GM18508 (cell line): ENCODE data around the gene HIP1R.

Source experiments
- ATAC-seq: cut with Tn5 transposase; IDR thresholded peaks from one replicate; pipeline ENCODE4 v1.9.1; 2021; ENCODE audit warnings: moderate number of reproducible peaks; ENCODE audit not compliant: insufficient read depth, unreplicated experiment

The HIP1R gene

GRCh38 chr12:122827258-122827657 lies 8.0 kb upstream of the HIP1R start:
- ATAC-seq, result no peak

DNA sequence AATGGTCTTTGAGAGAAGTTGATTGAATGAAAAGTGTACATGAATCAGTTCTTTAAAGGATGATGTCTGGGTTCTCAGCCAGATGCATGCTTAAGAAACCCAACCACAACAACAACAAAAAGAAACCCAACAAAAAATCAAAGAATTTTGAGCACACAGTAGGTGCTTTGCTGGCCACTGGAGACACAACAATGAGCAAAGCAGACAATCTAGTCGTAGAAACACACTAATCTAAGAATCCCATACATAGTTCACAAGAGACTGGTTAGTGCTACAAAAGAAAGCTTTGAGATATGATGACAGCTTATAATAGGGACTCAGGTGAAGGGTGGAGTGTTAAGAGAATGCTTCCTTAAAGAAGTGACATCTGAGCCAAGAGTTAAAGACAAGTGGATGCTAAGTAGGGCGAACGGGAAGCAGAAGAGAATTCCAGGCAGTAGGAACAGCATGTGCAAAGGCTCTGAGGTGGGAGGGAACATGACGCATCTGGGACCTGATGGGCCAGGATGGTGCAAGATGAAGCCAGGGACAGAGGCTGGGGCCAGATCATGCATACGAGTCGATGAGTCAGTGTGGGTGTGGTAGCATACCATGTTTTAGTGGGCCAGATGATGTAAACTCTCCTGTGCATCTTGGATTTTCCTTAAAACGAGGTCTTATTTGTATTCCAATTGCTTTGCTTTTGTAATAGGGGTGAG lies 4.6 kb upstream of the HIP1R start:
- ATAC-seq, result no peak

- no peak for ATAC-seq
Measured at GRCh38 chr12:122834104-122834920, 945 bp upstream of the HIP1R start.

DNA sequence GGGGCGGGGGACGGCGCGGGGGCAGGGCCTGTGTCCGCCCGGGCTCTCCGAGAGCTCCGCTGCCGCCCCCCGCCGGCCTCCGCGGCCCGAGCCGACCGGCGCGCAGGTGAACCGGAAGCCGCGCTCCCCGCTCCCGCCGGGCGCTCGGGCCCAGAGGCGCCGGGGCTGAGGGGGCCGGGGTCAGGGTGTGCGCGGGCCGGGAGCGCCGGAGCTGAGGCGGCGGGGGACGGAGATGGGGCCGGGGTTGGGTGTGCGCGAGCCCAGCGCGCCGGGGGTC lies 431 bp downstream of the HIP1R start:
- no peak for ATAC-seq

- no peak for ATAC-seq
Measured at GRCh38 chr12:122836027-122836921, 1.0 kb downstream of the HIP1R start.

GRCh38 chr12:122837306-122838265 lies 2.3 kb downstream of the HIP1R start:
- ATAC-seq, result no peak

- no peak for ATAC-seq
Measured at GRCh38 chr12:122838841-122839240, 3.6 kb downstream of the HIP1R start.

DNA sequence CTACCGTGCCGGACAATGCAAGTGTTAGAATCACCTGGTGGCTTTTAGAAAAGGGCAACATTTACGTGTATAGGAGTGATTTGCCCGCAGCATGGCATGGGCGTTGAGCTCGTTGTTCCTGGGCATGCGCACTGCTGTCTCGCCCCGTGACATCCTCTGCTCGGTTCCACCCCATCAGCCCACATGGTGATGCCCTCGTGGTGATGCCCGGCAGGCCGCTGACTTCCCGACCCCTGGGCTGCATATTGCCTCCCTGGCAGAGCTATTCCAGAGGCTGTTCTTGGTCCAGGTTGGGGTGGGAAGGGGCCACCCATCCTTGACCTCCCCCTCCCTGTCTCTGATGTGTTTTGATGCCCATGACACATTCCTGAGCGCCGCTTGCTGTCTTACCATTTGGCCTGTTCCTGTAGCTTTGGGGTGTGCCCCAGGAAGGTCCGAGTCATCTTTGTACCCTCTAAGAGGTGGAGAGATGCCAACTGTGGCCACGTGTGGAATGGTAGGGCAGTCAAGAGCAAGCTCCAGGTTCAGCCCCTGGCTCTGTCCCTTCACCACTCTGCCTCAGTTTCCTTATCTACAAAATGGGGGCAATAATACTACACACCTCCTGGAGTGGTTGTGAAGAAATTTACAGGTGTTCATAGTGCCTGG lies 4.8 kb downstream of the HIP1R start:
- no peak for ATAC-seq

- no peak for ATAC-seq
Measured at GRCh38 chr12:122840580-122841513, 5.6 kb downstream of the HIP1R start.

DNA sequence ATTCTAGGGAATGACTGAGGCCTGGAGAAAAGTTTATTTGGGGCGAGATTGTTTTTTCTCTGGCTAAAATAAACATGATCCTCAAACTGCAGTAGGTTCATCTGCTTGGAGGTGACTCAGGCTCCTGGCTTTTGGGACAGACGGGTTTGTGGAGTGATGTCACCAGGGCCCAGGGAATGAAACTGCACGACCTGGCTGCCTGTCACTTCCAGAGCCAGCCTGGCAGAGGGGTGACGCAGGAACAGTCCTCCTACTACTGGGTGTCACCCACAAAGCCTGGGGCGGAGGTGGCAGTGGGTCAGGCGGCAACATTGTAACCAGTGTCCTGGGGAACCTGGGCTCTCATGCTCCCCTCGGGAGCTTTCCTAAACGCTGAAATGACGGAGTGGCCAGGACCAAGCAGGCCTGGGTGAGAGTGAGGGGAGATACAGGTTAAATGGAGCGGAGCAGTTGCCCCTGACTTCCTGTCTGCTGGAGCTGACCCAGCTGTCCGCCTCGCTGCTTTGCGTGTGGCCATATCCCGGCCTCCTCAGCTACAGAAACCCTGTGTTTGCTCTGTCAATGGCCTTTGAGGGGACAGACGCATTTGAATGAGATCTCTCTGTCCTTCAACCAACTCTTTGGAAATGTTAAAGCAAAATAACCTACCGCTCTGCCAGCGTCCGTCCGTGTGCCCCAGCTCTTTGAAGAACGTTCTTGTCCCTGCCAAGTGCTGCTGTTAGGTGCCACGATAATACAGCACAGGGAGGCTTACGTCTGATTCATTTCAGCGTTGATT lies 6.5 kb downstream of the HIP1R start:
- no peak for ATAC-seq

- no peak for ATAC-seq
Measured at GRCh38 chr12:122842505-122843405, 7.5 kb downstream of the HIP1R start.

DNA sequence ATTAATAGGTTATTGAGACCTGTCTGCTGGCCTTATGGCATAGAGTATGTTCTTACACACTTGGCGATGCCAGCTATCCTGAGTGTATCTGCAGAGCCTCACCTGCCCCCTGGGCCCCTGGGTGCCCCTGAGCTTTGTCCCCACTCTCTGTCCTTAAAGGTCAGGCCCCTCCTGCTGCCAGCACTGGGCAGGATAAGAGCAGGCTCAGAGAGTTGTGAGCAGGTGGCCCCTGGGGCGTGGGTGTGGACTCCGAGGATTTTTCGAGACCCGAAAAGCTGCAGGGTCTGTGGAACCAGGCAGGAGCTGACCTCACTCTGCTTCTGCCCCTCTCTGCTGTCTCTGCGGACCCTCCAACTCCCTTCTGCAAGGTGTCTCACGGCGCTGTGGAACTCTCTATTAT lies 8.2 kb downstream of the HIP1R start:
- no peak for ATAC-seq

DNA sequence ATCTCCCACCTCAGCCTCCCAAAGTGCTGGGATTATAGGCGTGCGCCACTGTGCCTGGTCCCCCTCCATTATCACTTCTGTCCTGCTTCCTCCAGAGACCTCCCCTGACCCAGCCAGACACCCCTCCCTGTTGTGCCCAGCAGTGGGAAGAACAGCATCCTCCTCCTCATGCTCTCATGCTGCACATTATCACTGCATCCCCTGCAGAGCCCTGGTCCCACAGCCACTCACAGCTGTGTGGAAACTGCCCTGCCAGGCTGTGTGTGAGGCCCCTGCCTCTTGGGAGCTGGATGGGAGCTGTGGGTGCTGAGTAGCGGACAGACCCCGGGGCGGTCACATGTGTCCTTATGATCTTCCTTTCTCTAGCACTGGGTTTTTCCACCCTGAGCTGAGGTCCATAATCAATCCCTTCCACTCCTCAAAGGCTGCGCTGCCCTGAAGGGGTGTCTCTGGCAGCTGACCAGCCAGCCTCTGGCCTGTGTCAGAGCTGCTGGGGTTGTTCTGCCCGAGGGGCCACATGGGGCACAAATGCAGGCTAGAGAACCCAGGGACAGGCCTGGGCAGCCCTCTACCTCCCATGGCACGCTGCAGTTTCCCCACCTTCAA lies 9.2 kb downstream of the HIP1R start:
- ATAC-seq, result no peak

DNA sequence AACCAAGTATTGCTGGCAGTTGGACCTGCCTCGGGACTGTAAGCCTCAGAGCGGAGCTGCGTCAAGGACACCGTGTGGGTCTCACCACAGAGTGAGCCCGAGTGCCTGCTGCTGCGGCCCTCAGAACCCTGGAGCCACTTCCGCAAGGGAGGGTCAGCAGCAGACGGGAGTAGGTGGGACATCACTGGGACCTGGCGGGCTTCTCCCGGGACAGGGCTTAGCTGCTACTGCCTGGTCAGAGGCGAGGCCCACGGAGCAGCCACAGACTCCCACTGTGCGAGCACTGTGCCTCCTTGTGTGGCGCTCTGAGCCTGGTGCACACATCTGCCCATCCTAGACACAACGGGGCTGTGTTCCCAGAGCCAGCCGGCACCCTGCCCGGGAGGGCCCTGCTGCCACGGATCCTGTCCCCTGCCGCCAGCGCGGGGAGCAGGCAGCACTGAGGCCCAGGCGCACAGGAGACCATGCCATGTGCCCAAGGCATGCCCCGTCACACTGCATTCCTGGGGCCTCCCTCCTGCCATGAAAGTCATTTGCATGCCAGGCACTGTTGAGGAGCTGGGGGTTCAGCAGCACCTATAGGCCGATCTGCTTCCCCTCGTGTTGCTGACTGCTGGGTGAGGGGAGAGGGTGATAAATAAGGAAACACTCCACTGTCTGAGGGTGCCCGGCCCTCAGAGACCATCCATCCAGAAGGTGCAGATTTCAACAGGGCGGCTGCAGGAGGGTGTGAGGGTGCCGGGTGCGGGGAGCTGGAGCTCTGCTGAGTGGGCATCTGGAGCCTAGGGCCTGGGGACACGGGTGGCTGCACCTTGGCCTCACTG lies 10.0 kb downstream of the HIP1R start:
- no peak for ATAC-seq

- ATAC-seq, result no peak
Measured at GRCh38 chr12:122845865-122846621, 10.8 kb downstream of the HIP1R start.
